Liver (tissue), 9 donors: Measurements from ENCODE around the gene PAX9. TPM values are rescaled to one million over a fixed set of nuclear protein-coding genes. Genes with fewer than 3 reads are reported as not detected.

Experiments
- DNase-seq: peaks from one replicate; pipeline ENCODE4 v3.0.0-alpha.2; 2017; ENCODE audit warnings: low spot score
- H3K27ac ChIP-seq, 2 donors: one replicate each; pipeline ENCODE4 v1.7.0; 2013; ENCODE audit warnings: inconsistent platforms in 2 of 2, low read length in 2 of 2, control low read depth in 1 of 2, low read depth in 1 of 2, mild to moderate bottlenecking in 1 of 2
- H3K27me3 ChIP-seq, 4 donors: one replicate each; pipeline versions ENCODE4 v1.6.1 to v1.7.0; 2013; ENCODE audit warnings: low read length in 3 of 4, inconsistent platforms in 1 of 4, mild to moderate bottlenecking in 1 of 4, moderate library complexity in 1 of 4; ENCODE audit not compliant: control insufficient read depth in 4 of 4, insufficient read depth in 4 of 4
- H3K36me3 ChIP-seq, 4 donors: one replicate each; pipeline versions ENCODE4 v1.6.1 to v1.7.0; 2013; ENCODE audit warnings: low read length in 3 of 4, mild to moderate bottlenecking in 3 of 4, low read depth in 1 of 4, moderate library complexity in 1 of 4; ENCODE audit not compliant: control insufficient read depth in 4 of 4, insufficient read depth in 3 of 4
- H3K4me1 ChIP-seq, 4 donors: one replicate each; pipeline versions ENCODE4 v1.6.1 to v1.7.0; 2013; ENCODE audit warnings: low read length in 3 of 4, mild to moderate bottlenecking in 3 of 4, moderate library complexity in 1 of 4; ENCODE audit not compliant: control insufficient read depth in 4 of 4, insufficient read depth in 4 of 4
- H3K4me3 ChIP-seq, 3 donors: one replicate each; pipeline versions ENCODE4 v1.6.1 to v1.7.0; 2013; ENCODE audit warnings: low read length in 3 of 3, control low read depth in 1 of 3, low read depth in 1 of 3, mild to moderate bottlenecking in 1 of 3
- H3K9ac ChIP-seq, 2 donors: one replicate each; pipeline ENCODE4 v1.7.0; 2013; ENCODE audit warnings: low read length in 2 of 2, mild to moderate bottlenecking in 2 of 2, moderate library complexity in 2 of 2, control low read depth in 1 of 2, low read depth in 1 of 2
- H3K9me3 ChIP-seq, 4 donors: one replicate each; pipeline versions ENCODE4 v1.6.1 to v1.7.0; 2013; ENCODE audit warnings: low read length in 3 of 4; ENCODE audit not compliant: control insufficient read depth in 4 of 4
- EGR1 ChIP-seq, 2 donors: IDR thresholded peaks; 2 replicates each; pipeline ENCODE4 v1.6.1; 2016 to 2018; ENCODE audit warnings: antibody characterized with exemption in 2 of 2, low read depth in 2 of 2
- SP1 ChIP-seq: IDR thresholded peaks from 2 replicates; pipeline ENCODE4 v1.6.1; 2018; ENCODE audit warnings: antibody characterized with exemption, mild to moderate bottlenecking
- WGBS: extraction: QIAGEN DNeasy Blood & Tissue Kit; methylation state at CpG from one replicate; pipeline ENCODE4 v1.1.7; 2013; 5-methylcytosine and 5-hydroxymethylcytosine counted together
- polyA plus RNA-seq, 2 donors: library from polyadenylated mRNA; stranded (reverse) in 1 of 2; unstranded in 1 of 2; fragments of 200-250 nt in 1 of 2; fragments of >200 nt in 1 of 2; fragmentation: Nextera tagmentation in 1 of 2; extraction: Ambion mirVana in 1 of 2; gene quantifications; one replicate each; pipeline versions ENCODE4 v1.2.1 to v1.2.3, GENCODE V29; 2013 to 2015
- total RNA-seq, 2 donors: library from RNA; depleted of rRNA; stranded (reverse); fragments of >200 nt; gene quantifications; one replicate each; pipeline ENCODE4 v1.2.3, GENCODE V29; 2014
- TF ChIP-seq, protein P1 (sequence below): IDR thresholded peaks from 2 replicates; pipeline ENCODE4 v1.6.1; 2016; ENCODE audit warnings: antibody characterized with exemption, mild to moderate bottlenecking
- donor health status: healthy.
- donor health status: healthy.
- donor health status: healthy.
- donor health status: healthy.
- donor health status: healthy.

Gene PAX9
- total and polyA plus RNA-seq, 4 donors: 0.03 TPM; not detected in 3

DNA sequence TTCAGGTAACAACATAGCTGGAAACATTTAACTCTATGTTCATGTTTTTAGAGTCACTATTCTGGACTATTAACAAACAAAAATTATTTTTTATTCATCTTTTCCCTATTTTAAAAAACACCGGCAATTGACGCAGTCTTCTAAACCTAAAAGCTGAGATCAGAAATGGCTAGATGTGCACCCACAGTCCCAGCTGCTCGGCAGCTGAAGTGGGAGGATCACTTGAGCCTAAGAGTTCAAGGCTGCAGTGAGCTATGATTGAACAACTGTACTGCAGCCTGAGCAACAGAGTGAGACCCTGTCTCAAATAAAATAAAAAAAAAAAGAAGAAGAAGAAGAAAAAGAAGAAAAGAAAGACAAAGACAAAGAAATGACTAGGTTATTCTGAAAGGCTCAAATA is 64.5 kb downstream of the PAX9 start:
- WGBS: 82% methylated on average over 3 of the region's 3 CpGs
- Histone ChIP-seq H3K4me3 (no peak overlapping the region), H3K9ac (no peak overlapping the region), H3K9me3 (peaks cover 0 to 3% (median 0%) of the 10 kb centered on the region in 4 donors), H3K36me3 (no peaks in the 10 kb centered on the region), H3K27me3 (no peaks in the 10 kb centered on the region), H3K27ac (no peak overlapping the region), H3K4me1 (no peaks in the 10 kb centered on the region)
- no peak for DNase-seq
- TF ChIP-seq SP1: no peak
- TF ChIP-seq, protein P1, sequence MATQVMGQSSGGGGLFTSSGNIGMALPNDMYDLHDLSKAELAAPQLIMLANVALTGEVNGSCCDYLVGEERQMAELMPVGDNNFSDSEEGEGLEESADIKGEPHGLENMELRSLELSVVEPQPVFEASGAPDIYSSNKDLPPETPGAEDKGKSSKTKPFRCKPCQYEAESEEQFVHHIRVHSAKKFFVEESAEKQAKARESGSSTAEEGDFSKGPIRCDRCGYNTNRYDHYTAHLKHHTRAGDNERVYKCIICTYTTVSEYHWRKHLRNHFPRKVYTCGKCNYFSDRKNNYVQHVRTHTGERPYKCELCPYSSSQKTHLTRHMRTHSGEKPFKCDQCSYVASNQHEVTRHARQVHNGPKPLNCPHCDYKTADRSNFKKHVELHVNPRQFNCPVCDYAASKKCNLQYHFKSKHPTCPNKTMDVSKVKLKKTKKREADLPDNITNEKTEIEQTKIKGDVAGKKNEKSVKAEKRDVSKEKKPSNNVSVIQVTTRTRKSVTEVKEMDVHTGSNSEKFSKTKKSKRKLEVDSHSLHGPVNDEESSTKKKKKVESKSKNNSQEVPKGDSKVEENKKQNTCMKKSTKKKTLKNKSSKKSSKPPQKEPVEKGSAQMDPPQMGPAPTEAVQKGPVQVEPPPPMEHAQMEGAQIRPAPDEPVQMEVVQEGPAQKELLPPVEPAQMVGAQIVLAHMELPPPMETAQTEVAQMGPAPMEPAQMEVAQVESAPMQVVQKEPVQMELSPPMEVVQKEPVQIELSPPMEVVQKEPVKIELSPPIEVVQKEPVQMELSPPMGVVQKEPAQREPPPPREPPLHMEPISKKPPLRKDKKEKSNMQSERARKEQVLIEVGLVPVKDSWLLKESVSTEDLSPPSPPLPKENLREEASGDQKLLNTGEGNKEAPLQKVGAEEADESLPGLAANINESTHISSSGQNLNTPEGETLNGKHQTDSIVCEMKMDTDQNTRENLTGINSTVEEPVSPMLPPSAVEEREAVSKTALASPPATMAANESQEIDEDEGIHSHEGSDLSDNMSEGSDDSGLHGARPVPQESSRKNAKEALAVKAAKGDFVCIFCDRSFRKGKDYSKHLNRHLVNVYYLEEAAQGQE: no peak
- no peak for TF ChIP-seq EGR1 (IDR thresholded peaks at IDR 0.05; ENCODE audit: low read depth in 2 of 2)

Other genes with a start within 250 kb of the PAX9 start
- not detected for gene NKX2-1, start 141.6 kb upstream of the PAX9 start, total RNA-seq
- not detected for gene NKX2-1, start 141.6 kb upstream of the PAX9 start, polyA plus RNA-seq
- gene NKX2-8, start 79.2 kb upstream of the PAX9 start, total RNA-seq: under 1 TPM in 1 of 2 donors, not detected in 1; 0.33 TPM
- not detected for gene NKX2-8, start 79.2 kb upstream of the PAX9 start, polyA plus RNA-seq